GM21360 (cell line): Measurements from ENCODE around the gene CHN2.

Experiments used
- ATAC-seq: cut with Tn5 transposase; IDR thresholded peaks from one replicate; pipeline ENCODE4 v1.9.1; 2021; ENCODE audit warnings: mild to moderate bottlenecking, moderate library complexity; ENCODE audit not compliant: unreplicated experiment

CHN2 gene

GRCh38 chr7:29302666-29303395 is 108.3 kb downstream of the CHN2 start:
- ATAC-seq, result no peak

DNA sequence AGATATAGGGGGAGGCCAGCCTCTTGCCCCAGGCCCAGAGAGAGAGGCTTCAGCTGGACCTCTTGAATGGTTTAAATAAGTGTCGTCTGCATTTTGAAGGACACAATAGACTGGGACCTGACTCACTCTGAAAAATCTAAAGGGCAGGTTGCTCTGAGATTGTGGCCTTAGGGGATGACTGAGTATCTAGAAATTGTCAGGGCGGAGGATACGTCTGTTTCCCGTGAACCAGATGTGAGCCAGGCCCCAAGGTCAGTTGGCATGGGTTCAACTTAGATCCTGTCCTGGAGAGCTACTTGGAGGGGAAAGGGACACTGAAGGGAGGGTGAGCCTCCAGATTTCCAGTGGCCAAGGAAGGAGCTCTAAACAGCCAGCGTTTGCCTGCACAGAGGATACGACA is 110.2 kb downstream of the CHN2 start:
- no peak for ATAC-seq

DNA sequence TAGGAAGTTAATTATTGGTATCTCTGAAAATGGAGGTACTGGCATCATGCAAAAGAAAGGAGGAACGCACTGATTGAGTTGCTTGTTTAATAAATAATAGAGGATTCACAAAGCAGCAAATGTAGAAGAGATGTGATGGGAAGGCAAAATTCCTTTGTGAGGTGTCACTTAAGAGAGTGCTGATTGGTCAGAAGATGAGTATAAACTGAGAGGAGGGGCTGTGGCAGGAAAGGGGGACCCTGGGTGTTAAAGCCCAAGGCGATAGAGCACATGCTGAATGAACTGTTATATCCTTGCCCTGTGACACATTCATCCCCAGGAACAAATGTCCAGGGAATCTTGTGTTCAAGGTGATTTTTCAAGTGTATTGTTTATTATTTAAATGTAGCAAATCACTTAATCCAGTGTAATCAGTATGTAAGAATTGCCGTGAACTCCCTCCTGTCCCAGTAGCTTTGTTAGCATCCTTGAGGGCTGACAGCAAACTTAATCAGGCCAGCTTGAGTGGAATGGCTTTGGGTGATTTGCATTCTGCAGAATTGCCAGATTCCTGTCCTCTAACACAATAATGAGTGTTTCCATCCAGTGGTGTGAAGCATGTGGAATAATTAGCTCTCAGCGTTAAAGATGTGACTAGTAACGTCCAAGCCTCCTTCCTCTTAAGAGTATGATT is 111.9 kb downstream of the CHN2 start:
- ATAC-seq, result no peak

DNA sequence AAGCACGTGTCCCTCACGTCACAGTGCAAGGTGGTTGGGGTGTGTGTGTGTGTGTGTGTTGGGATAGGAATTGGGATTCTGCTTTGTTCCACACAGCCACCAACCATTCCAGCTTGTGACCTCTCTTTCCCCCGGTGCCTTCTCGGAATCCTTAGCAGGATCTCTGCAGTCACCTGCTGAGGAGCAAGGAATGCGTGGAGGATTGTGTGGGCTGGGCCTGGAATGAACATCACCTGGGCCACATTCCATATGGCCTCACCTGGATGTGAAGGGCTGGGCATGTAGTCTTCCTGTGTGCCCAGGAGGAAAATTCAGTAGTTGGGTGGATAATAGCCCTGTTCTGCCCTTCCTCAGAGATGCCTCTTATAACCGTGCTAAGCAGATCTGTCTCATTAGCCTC is 113.8 kb downstream of the CHN2 start:
- ATAC-seq, result no peak

- ATAC-seq, result no peak
Measured at GRCh38 chr7:29309041-29309854, 114.7 kb downstream of the CHN2 start.

DNA sequence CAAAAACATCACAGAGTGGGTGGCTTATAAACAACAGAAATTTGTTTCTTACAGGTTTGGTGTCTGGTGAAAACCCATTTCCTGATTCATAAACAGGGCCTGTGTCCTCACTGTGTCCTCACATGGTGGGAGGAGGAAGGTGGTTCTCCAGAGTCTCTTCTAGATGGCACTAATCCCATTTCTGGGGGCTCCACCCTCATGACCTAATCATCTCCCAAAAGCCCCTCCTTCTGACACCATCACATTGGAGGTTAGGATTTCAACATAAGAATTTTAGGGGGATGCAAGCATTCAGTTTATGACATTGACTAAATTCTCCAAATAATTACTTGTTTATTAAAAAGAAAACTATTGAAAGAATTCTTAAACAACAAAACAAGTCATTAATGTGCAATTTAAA is 116.0 kb downstream of the CHN2 start:
- no peak for ATAC-seq

DNA sequence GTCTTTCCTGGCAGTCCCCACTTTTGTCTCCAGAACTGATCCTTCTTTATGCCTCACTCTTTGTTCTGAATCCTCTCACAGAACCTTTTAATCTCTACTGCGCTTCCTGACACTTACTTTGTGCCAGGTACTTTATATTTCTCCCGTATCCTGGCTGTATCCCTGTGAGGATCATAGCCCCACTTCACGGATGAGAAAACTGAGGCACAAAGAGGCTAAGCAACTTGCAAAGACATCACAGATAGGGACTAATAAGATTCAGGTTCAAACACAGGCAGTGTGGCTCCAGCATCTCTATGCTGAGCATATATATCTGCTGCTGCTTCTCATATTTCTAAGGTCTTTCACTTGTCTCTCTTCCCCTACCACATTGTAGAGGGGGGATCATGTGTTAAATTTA is 116.7 kb downstream of the CHN2 start:
- ATAC-seq, result no peak

GRCh38 chr7:29314148-29314547 is 119.6 kb downstream of the CHN2 start:
- ATAC-seq, result no peak

GRCh38 chr7:29315122-29315891 is 120.7 kb downstream of the CHN2 start:
- ATAC-seq, result no peak

DNA sequence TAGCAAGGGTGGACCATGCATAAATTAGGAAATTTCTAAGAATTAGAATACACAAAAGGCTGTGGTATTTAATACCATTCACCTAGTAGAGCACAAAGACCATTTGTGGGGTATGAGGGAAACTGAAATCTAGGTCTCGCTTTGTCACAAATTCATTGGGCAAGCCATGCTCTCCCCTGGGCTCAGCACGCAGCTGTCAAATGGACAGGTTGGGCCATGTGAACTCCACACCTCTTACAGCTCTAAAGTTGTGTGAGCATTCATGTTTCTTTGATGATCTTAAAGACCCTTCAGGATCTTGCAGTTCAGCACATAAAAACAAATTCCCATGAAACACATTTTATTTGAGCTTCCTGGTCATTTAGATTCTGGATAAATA is 121.3 kb downstream of the CHN2 start:
- ATAC-seq, result no peak

GRCh38 chr7:29316926-29317325 is 122.4 kb downstream of the CHN2 start:
- ATAC-seq, result no peak

- no peak for ATAC-seq
Measured at GRCh38 chr7:29318853-29319718, 124.5 kb downstream of the CHN2 start.

GRCh38 chr7:29319719-29320521 is 125.3 kb downstream of the CHN2 start:
- no peak for ATAC-seq

DNA sequence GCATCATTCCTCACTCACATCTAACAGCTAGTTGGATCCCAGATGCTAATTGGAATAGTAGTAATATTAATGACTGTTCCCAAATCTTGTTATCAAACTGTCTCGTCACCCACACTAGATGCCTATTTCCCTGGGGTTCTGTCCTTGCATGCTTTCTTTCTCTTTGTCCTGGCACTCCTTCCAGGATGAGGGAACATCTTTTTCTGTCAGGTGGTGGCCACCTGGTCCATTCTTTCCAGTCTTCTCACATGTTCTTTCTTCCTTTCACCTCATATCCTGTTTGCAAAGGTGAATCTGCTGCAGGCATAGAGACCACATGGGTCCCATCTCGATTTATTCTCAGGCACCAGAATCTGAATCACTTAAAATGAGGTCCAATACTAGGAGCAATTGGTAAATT is 126.0 kb downstream of the CHN2 start:
- no peak for ATAC-seq

GRCh38 chr7:29322023-29322712 is 127.6 kb downstream of the CHN2 start:
- no peak for ATAC-seq

DNA sequence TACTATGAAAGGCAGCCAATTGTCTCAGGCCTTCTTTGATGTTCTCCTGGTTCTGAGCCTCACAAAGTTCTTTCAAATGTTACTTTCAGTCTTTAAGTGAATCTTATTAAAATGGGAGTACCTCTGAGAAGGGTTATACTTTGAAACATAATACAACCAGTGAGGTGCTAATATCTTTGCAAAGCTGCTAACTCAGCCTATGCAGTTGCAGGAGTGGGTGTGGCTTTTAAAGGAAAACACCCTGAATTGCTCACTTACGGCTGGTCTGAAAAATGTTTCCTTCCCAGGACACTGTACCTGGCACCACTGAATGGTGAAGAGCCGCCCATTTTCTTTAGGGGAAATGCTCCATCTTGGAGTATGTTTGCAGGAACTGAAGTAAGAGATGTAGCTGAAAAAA is 130.9 kb downstream of the CHN2 start:
- no peak for ATAC-seq

GRCh38 chr7:29326864-29327263 is 132.3 kb downstream of the CHN2 start:
- no peak for ATAC-seq

GRCh38 chr7:29327455-29327854 is 132.9 kb downstream of the CHN2 start:
- ATAC-seq, result no peak

DNA sequence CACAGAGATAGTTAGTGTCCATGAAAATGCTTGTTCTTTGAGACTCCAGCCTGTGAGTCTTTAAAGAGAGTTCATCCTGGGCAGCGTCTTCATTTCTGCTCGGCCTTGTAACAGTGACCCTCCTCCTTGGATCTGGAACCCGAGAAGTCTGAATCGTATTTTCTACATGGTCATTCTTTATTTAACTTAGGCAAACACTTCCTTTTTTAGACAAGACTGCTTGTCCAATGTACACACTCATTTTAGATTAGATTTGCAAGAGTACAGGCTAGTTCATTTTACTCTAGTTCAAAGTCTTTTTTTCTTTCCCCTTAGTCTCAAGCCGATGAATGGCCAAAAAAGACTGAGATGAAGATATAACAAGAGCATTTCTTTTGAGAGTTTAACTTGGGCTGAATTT is 133.5 kb downstream of the CHN2 start:
- no peak for ATAC-seq
